ENCODE measurements around the gene EYA4. TPM values are rescaled to one million over a fixed set of nuclear protein-coding genes. Genes with fewer than 3 reads are reported as not detected.

EYA4 gene
- total RNA-seq, 1 experiment from 2014 or later, result 10.0 TPM

DNA sequence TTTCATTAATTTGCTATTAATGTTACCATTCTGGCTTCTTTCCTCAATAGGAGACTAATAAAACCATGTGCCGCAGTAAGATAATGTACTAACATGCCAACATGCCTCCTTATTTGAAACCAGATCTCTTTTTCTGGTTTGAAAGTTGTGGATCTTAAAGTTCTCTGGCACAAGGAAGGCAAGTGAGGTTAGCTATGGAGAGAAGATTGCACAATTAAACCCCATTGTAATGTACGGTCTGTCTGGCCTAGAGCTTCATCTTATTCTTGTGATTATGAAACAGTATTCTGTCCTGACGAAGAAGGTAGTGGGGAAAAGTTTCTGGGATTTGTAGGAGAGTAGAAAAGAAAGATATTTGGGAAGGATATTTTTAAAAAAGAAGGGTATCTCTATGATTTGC lies 68.4 kb downstream of the EYA4 start:
- ChIA-PET POLR2A (ENCODE audit: unreplicated experiment) (no interaction called here), CTCF (no interaction called here)
- H3K4me2 ChIP-seq (ENCODE audit: low read length), result no peak overlapping the region
- TF ChIP-seq EZH2phosphoT487 (IDR thresholded peaks at IDR 0.05; ENCODE audit: borderline replicate concordance, low read length) (no peak), EZH2 (IDR thresholded peaks at IDR 0.05; ENCODE audit: low read length, unreplicated experiment) (no peak)
- TF ChIP-seq, protein P1, sequence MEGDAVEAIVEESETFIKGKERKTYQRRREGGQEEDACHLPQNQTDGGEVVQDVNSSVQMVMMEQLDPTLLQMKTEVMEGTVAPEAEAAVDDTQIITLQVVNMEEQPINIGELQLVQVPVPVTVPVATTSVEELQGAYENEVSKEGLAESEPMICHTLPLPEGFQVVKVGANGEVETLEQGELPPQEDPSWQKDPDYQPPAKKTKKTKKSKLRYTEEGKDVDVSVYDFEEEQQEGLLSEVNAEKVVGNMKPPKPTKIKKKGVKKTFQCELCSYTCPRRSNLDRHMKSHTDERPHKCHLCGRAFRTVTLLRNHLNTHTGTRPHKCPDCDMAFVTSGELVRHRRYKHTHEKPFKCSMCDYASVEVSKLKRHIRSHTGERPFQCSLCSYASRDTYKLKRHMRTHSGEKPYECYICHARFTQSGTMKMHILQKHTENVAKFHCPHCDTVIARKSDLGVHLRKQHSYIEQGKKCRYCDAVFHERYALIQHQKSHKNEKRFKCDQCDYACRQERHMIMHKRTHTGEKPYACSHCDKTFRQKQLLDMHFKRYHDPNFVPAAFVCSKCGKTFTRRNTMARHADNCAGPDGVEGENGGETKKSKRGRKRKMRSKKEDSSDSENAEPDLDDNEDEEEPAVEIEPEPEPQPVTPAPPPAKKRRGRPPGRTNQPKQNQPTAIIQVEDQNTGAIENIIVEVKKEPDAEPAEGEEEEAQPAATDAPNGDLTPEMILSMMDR (conservative IDR thresholded peaks at IDR 0.05; ENCODE audit: low read depth, low read length), result no peak
- H4K20me1 ChIP-seq (ENCODE audit: low read length), result no peaks in the 10 kb centered on the region
- intact Hi-C loops (cut with micrococcal nuclease), result no loop called here
- BruUV-seq (replicated peaks), result no TSS peak
- H3K27ac ChIP-seq (ENCODE audit: low read length), result no peak overlapping the region
- no peak for ATAC-seq
- H2AFZ ChIP-seq (ENCODE audit: low read length), result no peak overlapping the region
- no peak for DNase-seq
- H3K27me3 ChIP-seq (ENCODE audit: low read length), result no peaks in the 10 kb centered on the region
- no peaks in the 10 kb centered on the region for H3K9me2 ChIP-seq (replicated peaks; ENCODE audit: low read length)
- H3K4me1 ChIP-seq (ENCODE audit: insufficient read depth, low read length), result no peaks in the 10 kb centered on the region
- H3K9me3 ChIP-seq (ENCODE audit: low read length), result no peaks in the 10 kb centered on the region
- no peak overlapping the region for H3K4me3 ChIP-seq (ENCODE audit: low read length)
- H3K36me3 ChIP-seq (ENCODE audit: low read depth, low read length), result no peaks in the 10 kb centered on the region
- no peaks in the 10 kb centered on the region for H3K79me2 ChIP-seq (ENCODE audit: low read length)
- H3F3A ChIP-seq (ENCODE audit: low read length, unreplicated experiment), result no peaks in the 10 kb centered on the region
- H3K9ac ChIP-seq (ENCODE audit: low read length), result no peak overlapping the region

DNA sequence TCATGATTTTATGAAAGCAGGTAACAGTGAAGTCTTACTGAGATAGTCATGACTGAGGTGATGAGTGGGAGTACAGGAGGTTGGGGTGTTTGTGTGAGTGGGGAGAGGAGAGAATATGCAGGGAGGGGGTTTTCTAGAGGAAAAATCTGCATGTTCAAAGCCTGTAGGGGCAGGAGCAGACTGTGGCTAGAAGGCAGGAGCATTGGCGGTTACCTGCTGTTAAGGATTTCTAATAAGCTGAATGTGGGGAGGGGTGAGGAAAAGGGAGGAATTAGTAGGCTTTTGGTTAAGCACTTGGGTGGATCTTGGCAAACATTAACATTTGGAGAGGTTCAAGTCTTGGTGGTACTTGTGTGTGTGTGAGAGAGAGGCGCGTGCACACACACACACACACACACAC lies 70.8 kb downstream of the EYA4 start:
- CTCF ChIA-PET, result no interaction called here
- no peak for ATAC-seq
- TF ChIP-seq EZH2 (IDR thresholded peaks at IDR 0.05; ENCODE audit: low read length, unreplicated experiment) (no peak), EZH2phosphoT487 (IDR thresholded peaks at IDR 0.05; ENCODE audit: borderline replicate concordance, low read length) (no peak)
- TF ChIP-seq, protein P1 (conservative IDR thresholded peaks at IDR 0.05; ENCODE audit: low read depth, low read length), result no peak

DNA sequence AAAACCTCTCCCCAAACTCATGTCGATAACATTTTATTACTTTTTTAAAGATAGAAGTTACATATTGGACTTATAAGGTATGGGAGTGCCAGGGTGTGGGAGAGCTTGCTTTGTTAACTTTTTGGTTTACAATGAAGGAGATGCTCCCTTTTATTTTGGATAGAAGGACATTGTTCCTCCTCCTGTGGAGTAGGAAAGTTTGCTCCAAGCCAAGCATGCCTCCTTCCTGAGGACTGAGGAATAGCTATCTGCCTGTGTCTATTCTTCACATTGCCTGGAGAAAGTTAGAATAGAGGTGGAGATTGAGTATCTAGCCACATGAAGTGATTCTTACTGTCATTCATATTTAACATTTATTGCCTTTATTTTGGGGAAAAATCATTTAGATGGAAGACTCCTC lies 71.9 kb downstream of the EYA4 start:
- H3K27me3 ChIP-seq (ENCODE audit: low read length), result no peaks in the 10 kb centered on the region
- no peaks in the 10 kb centered on the region for H3K4me1 ChIP-seq (ENCODE audit: insufficient read depth, low read length)
- ChIA-PET CTCF (no interaction called here), POLR2A (ENCODE audit: unreplicated experiment) (no interaction called here)
- H3K9me3 ChIP-seq (ENCODE audit: low read length), result no peaks in the 10 kb centered on the region
- no peak overlapping the region for H3K27ac ChIP-seq (ENCODE audit: low read length)
- H3K9ac ChIP-seq (ENCODE audit: low read length), result no peak overlapping the region
- intact Hi-C loops (cut with micrococcal nuclease), result no loop called here
- no peak overlapping the region for H3K4me3 ChIP-seq (ENCODE audit: low read length)
- no peaks in the 10 kb centered on the region for H4K20me1 ChIP-seq (ENCODE audit: low read length)
- H3F3A ChIP-seq (ENCODE audit: low read length, unreplicated experiment), result no peaks in the 10 kb centered on the region
- DNase-seq (no peak), ATAC-seq (no peak)
- no peak overlapping the region for H2AFZ ChIP-seq (ENCODE audit: low read length)
- no peaks in the 10 kb centered on the region for H3K79me2 ChIP-seq (ENCODE audit: low read length)
- TF ChIP-seq, protein P1 (conservative IDR thresholded peaks at IDR 0.05; ENCODE audit: low read depth, low read length), result no peak
- no peak for TF ChIP-seq EZH2 (IDR thresholded peaks at IDR 0.05; ENCODE audit: low read length, unreplicated experiment)
- no peak for TF ChIP-seq EZH2phosphoT487 (IDR thresholded peaks at IDR 0.05; ENCODE audit: borderline replicate concordance, low read length)
- no TSS peak for BruUV-seq (replicated peaks)
- H3K9me2 ChIP-seq (replicated peaks; ENCODE audit: low read length), result no peaks in the 10 kb centered on the region
- H3K36me3 ChIP-seq (ENCODE audit: low read depth, low read length), result no peaks in the 10 kb centered on the region
- no peak overlapping the region for H3K4me2 ChIP-seq (ENCODE audit: low read length)

More for the DNA sequence above, 70.8 kb downstream of the EYA4 start:
- intact Hi-C loops (cut with micrococcal nuclease), result no loop called here
- H3K4me2 ChIP-seq (ENCODE audit: low read length), result no peak overlapping the region
- no peak overlapping the region for H2AFZ ChIP-seq (ENCODE audit: low read length)
- H3K4me3 ChIP-seq (ENCODE audit: low read length), result no peak overlapping the region
- H3K9ac ChIP-seq (ENCODE audit: low read length), result no peak overlapping the region
- H3K27me3 ChIP-seq (ENCODE audit: low read length), result no peaks in the 10 kb centered on the region
- no peaks in the 10 kb centered on the region for H3K9me3 ChIP-seq (ENCODE audit: low read length)
- no peaks in the 10 kb centered on the region for H4K20me1 ChIP-seq (ENCODE audit: low read length)
- no peaks in the 10 kb centered on the region for H3K9me2 ChIP-seq (replicated peaks; ENCODE audit: low read length)
- no TSS peak for BruUV-seq (replicated peaks)
- H3K36me3 ChIP-seq (ENCODE audit: low read depth, low read length), result no peaks in the 10 kb centered on the region
- H3K79me2 ChIP-seq (ENCODE audit: low read length), result no peaks in the 10 kb centered on the region
- no peak for DNase-seq
- no peaks in the 10 kb centered on the region for H3F3A ChIP-seq (ENCODE audit: low read length, unreplicated experiment)
- no peaks in the 10 kb centered on the region for H3K4me1 ChIP-seq (ENCODE audit: insufficient read depth, low read length)
- no peak overlapping the region for H3K27ac ChIP-seq (ENCODE audit: low read length)
- POLR2A ChIA-PET (ENCODE audit: unreplicated experiment), result no interaction called here

All from PC-3 (cell line).